Tongue (tissue), 2 donors: Measurements from ENCODE around the gene TMEM108. TPM values are rescaled to one million over a fixed set of nuclear protein-coding genes. Genes with fewer than 3 reads are reported as not detected.

Experiments used
- DNase-seq: peaks from one replicate; pipeline ENCODE4 v3.0.0-alpha.2; 2015
- total RNA-seq: library from RNA; depleted of rRNA; stranded (reverse); fragments of >200 nt; gene quantifications from one replicate; pipeline ENCODE4 v1.2.3, GENCODE V29; 2014

The TMEM108 gene
- total RNA-seq, 1 donor from 2014 or later, result 4.6 TPM

DNA sequence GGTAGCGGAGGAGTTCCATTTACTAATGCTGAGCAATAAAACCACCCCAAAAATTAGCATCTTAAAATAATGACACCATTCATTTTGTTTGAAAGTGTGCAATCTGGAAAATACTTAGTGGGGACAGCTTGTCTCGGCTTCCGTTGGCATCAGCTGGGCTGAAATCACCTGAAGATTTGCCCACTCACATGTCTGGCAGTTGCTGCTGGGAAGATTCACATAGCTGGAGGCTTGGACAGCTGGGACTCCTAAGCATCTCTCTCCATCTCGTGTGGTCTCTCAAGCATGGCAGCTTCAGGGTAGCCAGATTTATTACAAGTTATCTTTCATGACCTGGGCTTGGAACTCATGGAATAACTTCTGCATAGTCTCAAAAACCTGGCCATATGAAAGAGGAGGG, 323.2 kb downstream of the TMEM108 start:
- DNase-seq, result no peak

DNA sequence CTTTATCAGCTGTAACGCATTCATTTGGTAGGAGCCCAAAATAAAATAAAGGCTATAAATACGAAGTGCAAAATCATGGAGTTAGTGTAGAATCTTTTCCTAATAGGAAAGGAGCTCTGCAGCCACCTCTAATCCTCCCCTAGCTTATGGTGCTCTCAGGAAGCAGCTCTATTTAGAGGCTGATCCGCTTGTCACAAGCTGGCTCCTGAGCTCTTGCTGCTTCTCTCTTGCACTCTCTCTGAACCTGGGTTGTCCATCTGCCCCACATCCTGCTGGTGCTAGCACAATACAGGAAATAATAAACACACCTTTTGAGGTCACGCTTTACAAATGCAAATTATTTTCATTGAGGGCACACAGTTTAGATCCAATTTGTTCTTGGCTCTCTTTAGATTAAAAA, 324.3 kb downstream of the TMEM108 start:
- no peak for DNase-seq

DNA sequence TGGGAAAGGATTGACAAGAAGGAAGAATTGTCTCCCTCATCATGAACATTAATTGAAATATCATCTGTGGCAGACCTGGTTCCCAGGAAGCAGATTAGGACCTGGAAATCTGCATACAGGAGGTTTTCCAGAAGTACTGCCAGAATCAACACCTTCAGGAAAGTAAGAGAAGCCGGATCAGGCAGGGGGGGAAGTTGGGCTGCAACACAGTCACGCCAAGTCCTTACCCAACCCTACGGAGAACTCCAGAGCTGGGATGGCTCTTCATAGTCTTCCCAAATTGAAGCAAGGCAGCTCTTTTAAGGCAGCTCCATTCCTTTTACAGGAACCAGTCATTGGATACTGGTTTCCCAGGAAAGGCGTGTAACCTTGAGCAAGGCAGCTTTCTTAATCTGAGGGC, 326.5 kb downstream of the TMEM108 start:
- DNase-seq, result no peak

DNA sequence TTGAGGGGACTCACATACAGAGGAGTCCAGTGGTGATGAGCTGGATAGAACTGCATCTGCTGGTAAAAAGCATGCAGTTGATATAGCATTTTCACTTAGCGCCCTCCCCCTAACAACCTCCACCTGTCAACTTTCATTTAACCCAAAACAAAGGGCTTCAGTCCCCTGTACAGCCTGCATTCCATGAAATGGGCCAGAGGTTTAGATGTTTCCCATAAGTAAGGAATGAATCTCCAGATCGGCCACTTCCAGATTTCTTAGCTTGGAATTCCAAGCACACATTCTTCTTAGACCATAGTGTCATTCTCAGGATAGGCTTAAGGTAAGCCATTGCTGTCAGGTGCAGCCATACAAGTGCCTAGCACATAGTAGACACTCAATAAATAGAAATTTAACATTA, 328.7 kb downstream of the TMEM108 start:
- DNase-seq, result no peak

DNA sequence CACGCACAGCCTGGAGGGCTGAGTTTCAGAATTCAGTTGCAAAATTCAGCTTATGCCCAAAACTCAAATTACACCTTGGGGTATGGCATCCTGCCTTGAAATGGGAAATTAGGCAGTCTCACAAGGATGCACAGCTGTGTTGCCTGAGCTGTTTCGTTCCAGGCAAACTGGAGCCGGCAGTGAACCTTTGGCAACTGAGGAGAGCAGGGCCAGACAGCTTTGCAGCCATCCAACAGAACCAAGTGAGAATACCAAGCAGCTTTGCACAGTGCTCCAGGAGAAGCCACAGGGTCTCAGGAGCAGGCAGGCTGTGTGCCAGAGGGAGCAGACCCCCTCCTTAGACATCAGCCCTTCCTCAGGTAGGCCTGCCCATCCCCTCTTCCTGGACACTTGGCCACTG, 329.2 kb downstream of the TMEM108 start:
- DNase-seq, result no peak

DNA sequence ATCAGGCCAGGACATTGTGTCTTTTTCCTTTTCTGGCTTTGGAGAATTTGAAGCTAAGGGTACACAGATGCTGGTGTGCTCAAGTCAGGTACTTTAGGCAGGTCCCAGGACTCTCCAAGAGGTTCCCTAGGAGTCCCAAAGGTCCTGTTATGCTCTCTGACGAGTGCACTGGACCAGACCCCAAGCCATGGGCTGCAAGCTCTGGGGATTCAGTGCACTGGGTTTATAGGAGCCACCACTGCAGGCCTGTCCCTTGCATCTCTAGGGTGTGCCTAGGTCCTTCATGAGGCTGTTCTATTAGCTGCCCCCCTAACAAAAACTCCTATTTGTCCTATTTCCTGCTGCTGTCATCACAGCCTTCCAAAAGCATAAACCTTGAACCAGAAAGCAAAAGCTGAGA, 329.8 kb downstream of the TMEM108 start:
- no peak for DNase-seq

DNA sequence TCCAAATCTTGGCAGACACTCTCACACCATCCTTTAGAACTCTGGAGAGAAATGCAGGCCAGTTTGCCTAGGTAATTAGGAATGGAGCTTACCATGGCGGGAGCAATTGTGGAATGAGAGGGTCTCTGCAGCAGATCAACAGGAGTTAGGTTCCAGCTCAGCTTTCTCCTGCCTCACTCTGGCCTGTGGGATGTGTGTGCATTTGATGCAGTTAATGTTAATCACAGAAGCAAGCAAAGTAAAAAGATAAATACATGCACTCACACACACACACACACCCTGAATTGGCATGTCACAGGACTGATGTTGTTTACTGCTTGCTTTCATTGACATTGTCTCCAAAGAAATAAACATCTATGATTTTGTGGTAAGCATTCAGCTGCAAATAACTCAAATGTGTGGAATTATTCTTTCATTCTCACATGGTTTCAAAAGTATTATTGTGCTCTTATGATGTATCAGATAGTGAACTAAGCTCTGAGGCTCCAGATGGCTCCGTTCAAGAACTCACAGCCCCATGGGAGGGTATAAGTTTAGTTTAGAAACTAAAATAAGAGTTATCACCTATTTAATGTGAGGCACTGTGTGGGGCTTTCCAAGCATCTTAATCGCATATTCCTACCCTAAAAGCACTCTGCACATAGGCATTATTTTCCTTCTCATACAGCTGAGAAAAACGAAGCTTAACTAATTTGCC, 330.3 kb downstream of the TMEM108 start:
- DNase-seq, result peak; percentile 24

DNA sequence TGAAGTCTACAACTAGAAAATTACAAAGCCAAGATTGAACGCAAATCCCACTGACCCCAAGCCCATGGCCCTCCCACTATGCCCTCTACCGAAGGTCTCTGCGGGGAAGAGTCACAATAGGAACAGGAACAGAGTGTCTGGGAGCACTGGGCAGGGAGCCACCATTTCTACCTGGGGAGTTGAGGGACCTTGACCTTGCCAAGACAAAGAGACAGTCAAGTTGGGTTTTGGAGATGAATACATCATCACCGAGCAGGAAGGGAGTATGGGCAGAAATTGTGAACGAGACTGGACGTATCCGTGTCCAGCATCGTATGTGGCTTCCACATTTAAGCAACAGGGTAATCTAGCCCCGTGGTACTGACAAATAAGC, 330.9 kb downstream of the TMEM108 start:
- DNase-seq, result no peak

DNA sequence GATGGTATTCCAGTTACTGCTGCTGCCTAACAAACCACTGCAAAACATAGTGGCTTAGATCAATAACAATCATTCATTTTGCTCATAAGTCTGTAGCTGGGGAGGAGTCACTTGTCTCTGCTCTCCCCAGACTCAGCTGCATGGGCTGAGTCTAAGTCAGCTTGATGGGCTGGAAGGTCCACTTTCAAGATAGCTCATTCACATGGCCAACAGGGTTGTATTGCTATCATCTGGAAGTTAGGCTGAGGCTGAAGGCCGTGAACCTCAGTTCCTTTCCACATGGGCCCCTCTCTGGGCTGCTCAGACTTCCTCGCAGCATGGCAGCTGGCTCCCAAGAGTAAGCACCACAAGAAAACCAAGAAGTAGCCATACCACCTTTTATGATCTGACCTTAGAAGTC, 333.0 kb downstream of the TMEM108 start:
- no peak for DNase-seq

DNA sequence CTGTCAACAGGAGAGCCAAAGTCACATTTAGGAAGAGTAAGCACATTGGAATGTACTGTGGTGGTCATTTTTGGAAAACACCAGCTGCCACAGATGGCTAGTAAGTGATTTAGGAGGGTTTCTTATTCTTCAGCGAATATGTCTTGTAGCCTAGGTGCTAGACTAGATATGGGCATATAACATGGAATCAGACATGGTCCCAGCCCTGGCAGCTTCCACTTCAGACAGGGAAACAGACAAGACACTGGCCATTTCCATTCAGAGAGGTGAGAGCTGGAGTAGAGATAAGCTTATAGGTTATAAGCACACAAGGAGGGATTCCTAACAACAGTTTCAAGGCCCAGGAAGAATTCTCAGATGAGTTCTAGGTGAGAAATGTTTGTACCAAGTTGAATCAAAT, 333.5 kb downstream of the TMEM108 start:
- DNase-seq, result no peak

DNA sequence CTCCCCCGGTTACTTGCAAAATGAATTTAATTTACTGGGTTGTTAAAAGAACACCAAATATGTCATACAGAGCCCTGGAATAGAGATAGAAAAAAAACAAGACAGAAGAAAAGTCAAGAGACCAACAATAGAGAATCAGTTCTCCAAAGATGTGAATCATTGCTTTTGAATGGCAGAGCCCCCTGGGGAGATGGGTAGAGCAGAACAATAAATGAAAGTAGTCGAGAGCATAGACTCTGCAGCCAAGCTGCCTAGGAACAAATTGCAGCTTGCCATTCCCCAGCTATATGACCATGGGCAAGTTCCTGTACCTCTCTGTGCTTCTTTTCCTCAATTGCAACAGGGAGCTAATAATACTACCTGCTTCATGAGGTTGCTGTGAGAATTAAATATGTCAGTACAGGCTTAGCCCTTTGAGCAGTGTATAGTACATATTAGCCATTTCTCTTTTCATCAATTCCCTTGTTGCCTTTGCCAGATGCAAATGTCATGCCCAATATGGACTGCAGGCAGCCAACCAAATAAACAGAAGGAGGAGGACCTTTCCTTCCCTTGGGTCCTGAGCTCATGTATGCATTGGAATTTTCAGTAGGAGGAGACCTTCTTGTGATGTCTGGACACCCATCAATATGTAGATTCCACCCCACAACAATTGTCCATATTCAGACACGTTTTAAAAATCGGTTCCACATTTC, 336.7 kb downstream of the TMEM108 start:
- no peak for DNase-seq

DNA sequence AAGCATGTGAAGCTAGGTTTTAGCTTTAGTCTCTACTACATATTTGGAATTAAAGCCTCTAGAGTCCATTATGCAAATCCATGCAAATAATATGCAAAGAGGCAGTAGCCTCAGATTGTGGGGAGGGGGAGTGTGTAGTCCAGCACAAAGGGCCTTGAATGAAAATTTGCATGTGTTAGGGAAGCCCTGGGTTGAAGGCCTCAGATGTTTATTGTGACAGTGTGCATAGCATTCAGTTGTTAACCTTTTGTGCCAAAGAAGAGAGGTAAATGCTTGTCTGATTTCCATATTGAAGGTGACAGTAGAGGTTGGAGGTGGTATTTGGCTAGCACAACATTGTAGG, 337.2 kb downstream of the TMEM108 start:
- DNase-seq, result no peak

DNA sequence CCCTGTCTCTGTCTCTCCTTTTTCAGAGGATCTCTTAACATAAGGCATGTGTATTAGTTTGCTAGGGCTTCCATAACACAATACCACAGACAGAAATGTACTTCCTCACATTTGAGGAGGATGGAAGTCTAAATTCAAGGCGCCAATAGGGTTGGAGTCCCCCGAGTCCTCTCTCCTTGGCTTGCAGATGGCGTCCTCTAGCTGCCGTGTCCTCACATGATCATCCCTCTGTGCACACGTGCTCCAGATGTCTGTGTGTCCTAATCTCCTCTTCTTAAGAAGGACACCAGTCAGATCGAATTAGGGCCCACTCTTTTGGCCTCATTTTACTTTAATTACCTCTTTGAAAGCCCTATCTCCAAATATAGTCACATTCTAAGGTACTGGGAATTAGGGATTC, 338.6 kb downstream of the TMEM108 start:
- no peak for DNase-seq

DNA sequence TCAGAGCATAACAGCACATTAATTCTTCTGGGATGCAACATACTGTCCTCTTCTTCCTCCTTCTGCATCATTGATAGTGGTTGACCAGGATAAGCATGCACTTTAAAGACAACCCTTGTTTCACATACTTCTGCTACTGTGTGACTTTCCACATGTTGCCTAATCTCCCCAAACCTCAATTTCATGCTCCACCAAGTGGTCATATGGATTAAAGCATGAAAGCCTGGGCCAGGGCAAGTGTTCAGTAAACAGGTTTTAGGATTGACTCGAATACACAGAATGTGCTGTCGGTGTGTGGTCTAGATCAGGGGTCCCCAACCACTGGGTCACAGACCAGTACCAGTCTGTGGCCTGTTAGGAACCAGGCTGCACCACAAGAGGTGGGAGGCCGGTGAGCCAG, 339.2 kb downstream of the TMEM108 start:
- peak; percentile 56 for DNase-seq

DNA sequence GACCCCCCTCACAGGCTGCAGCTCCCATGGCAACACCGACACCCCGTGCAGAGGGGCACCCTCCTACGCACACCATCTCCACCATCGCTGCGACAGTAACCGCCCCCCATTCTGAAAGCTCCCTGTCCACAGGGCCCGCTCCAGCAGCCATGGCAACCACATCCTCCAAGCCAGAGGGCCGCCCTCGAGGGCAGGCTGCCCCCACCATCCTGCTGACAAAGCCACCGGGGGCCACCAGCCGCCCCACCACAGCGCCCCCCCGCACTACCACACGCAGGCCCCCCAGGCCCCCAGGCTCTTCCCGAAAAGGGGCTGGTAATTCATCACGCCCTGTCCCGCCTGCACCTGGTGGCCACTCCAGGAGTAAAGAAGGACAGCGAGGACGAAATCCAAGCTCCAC, 341.7 kb downstream of the TMEM108 start:
- no peak for DNase-seq

DNA sequence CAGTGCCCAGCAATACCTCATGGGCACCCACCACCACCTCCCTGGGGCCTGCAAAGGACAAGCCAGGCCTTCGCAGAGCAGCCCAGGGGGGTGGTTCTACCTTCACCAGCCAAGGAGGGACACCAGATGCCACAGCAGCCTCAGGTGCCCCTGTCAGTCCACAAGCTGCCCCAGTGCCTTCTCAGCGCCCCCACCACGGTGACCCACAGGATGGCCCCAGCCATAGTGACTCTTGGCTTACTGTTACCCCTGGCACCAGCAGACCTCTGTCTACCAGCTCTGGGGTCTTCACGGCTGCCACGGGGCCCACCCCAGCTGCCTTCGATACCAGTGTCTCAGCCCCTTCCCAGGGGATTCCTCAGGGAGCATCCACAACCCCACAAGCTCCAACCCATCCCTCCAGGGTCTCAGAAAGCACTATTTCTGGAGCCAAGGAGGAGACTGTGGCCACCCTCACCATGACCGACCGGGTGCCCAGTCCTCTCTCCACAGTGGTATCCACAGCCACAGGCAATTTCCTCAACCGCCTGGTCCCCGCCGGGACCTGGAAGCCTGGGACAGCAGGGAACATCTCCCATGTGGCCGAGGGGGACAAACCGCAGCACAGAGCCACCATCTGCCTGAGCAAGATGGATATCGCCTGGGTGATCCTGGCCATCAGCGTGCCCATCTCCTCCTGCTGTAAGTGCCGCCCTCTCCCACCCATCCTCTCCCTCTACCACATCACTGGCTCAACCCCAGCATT, 342.5 kb downstream of the TMEM108 start:
- no peak for DNase-seq

DNA sequence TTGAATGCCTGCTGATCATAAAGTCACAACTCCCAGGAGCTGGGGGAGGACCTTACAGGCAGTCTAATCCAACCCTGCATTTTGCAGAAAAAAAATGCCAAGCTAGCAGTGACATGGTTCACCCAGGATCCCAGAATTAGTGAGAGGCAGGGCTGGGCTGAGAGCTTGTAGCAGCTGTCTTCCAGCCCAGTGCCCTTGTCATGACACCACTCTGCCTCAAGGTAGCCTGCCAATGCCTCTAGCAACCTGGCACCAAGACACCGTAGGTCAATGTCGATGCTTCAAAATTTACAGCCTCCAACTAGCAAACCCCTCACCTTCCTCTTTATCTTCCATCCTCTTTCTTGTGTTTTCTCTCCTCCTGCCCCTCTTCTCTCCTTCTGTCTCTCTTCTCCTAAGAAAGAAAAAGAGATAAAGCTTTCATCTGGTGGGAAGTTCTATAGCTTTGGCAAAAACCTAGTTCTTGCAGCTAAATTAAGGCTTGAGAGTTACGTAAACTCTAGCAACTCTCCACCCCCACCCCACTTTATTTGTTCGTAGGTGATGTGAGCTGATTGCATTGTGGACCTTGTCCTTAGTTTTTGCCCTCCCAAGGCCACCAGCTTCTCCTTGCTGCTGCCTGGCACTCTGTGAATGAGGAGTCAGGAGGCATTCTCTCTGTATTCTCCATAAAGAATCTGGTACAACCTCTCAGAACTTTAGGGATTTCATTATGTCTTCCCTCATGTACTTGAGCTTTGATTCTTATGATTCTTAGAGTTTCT, 343.3 kb downstream of the TMEM108 start:
- no peak for DNase-seq

DNA sequence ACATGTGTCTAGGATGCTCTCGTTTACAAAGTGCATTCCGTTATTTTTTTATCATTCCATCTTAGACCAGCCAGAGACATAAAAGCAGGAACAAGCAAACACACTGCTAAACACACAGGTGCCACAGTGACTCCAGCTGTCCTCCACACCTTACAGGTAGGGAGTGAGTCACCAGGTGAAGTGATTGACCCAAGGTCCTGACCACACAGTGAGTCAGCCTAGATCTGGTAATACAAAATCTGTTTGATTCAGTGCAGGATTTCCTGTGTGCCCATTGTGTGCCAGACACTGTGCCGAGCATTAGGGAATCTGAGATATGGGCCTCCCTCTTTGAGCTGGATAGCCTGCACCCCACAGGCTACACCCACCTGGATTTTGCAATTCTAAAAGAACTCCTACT, 345.0 kb downstream of the TMEM108 start:
- DNase-seq, result no peak

DNA sequence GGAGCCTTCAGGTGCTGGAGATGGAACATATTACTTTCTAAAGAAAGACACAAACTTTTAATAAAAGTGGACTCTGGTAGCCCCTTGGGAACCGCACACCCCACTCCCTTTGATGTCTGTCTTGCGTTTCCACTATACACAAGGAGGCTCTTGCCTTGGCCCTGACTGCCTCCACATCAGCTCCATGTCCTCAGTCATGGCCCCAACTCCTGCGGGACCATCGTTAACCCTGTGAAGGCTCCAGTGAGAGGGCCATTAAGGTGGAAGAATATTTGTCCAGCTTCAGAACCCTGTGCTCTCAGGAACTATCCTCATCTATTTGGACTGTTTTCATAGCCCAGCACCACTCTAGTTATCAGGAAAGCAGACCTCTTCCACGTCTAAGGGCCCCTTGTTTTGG, 345.6 kb downstream of the TMEM108 start:
- no peak for DNase-seq

DNA sequence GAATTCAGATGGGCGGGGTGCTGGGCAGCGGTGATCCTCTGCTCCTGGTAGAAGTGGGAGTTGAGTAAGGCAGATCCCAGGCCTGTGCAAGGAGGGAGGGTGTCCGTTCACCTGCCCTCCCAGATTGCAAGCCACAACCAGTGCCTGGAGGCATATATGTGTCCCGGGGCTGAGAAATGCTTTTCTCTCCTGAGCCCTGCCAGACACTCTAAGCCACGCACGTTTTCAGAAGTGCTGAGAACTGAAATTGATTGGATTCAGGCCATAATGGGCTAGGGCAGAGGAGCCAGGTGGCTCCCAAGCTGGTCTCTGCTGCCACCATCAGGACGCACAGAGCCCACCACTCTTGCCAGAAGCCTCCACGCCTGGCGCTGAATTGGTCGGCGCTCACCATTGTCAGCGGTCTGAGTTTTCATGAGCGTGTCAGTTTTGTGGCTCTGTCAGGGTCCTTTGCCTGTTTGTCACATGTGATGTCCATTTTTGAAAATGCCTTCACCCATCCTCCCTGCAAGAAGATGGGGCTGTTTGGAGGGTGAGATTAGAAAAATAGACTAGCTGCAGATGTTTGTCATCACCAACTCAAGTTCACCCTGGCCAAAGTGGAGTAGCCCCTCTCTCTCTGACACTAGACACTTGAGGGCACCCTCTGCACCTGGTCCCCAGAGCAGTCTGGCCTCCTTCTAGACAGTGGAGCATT, 346.3 kb downstream of the TMEM108 start:
- peak; percentile 89 for DNase-seq

DNA sequence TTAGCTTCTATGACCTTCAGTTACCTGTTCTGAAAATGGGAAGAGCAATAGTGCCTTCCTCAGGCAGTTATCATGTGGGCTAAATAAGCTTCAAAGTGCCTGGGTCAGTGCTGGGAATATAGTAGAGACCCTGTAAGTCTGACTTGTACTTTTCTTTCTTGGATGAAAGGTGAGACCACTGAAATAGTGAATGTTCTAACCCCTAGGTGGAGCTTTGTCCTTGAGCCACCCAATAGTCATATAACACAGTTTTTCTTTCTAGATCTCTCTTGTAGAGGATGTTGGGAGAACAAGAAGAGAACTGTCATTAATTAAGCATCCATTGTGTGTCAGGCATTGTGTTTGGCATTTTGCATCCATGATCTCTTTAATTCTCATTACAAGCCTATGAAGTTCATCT, 348.7 kb downstream of the TMEM108 start:
- no peak for DNase-seq

DNA sequence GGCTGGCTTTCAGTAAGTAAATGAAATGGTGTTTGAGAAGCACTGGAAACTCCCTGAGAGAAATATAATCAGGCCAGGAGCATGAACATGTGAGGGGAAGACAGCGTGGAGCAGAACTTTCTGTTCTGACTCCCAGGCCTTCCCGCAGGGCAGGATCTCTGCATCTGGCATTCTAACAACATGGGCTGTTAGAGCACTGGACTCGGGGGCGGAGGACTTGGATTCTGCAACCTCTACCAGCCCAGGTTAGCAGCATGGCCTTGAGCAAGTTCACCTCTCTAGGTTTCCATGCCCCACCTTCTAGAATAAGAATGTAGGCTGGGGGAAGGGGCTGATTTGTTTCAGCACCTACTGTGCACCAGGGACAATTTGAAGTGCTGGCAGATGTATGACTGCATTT, 349.1 kb downstream of the TMEM108 start:
- DNase-seq, result no peak
